Cardiac fibroblast (primary cell): ENCODE results near the gene ALKBH5.

Experiments
- DNase-seq, 2 donors: peaks; one replicate each; pipeline versions ENCODE4 v3.0.0 to v3.0.0-alpha.2; 2010; ENCODE audit warnings: low read depth in 2 of 2
- H3K4me3 ChIP-seq, 2 donors: replicated peaks in 1 of 2; 1 replicate in 1 of 2; 2 replicates in 1 of 2; pipeline ENCODE4 v1.5.1; 2011; ENCODE audit warnings: low read depth in 2 of 2, low read length in 2 of 2, mild to moderate bottlenecking in 2 of 2, moderate library complexity in 1 of 2
- CTCF ChIP-seq: IDR thresholded peaks from one replicate; pipeline ENCODE4 v1.5.1; 2011; ENCODE audit warnings: low read depth, mild to moderate bottlenecking, low read length, inconsistent platforms

Gene ALKBH5

GRCh38 chr17:18140648-18141047, 43.0 kb upstream of the ALKBH5 start:
- H3K4me3 ChIP-seq: no peak overlapping the region
- no peak for DNase-seq
- no peak for TF ChIP-seq CTCF

- peak; percentile 69 to 73 for DNase-seq
- H3K4me3 ChIP-seq: no peak overlapping the region
- peak; percentile 50 for TF ChIP-seq CTCF
Measured at GRCh38 chr17:18141210-18141803, 42.3 kb upstream of the ALKBH5 start.

- no peak for TF ChIP-seq CTCF
- DNase-seq: no peak
- no peak overlapping the region for H3K4me3 ChIP-seq
Measured at GRCh38 chr17:18142417-18142816, 41.2 kb upstream of the ALKBH5 start.

- TF ChIP-seq CTCF: peak; percentile 48
- DNase-seq: peak; percentile 19 to 31
Measured at GRCh38 chr17:18143044-18143936, 40.3 kb upstream of the ALKBH5 start.

GRCh38 chr17:18144261-18144660, 39.4 kb upstream of the ALKBH5 start:
- DNase-seq: no peak
- no peak overlapping the region for H3K4me3 ChIP-seq
- no peak for TF ChIP-seq CTCF

More at GRCh38 chr17:18143044-18143936, 40.3 kb upstream of the ALKBH5 start:
- H3K4me3 ChIP-seq: no peak overlapping the region

GRCh38 chr17:18144855-18145254, 38.8 kb upstream of the ALKBH5 start:
- no peak for TF ChIP-seq CTCF
- no peak for DNase-seq
- no peak overlapping the region for H3K4me3 ChIP-seq
